ENCODE results near the gene ADORA2A. TPM values are rescaled to one million over a fixed set of nuclear protein-coding genes. Genes with fewer than 3 reads are reported as not detected.

Gene ADORA2A
- total RNA-seq, 1 experiment from 2014 or later, result 2.9 TPM

DNA sequence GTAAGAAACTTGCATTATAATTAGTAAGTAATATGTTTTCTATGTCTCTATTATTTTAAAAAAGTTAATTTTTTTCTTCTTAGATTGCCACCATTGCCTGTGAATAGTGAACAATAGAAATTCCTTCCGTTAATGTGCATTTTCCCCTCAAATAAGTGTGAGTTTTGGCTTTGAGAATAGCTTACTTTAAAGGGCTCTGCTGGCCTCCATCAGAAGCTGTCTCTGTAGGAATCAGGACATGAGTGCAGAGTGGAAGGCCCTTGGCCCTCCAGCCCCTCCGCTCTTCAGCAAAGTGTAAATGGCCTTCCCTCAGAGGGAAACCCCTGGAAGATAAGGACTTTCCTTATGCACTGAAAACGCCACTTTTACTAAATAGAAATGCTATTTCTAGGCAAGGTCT is 24.1 kb upstream of the ADORA2A start:
- CTCF ChIA-PET, result interaction anchor here (0.5 to 2.6 kb wide), 7 partner anchors 10 to 1218 kb away, joined by 3 to 9 read pairs (median 3); no protein-coding TSS in a partner anchor
- intact Hi-C loops (cut with micrococcal nuclease; ENCODE audit: unreplicated experiment), result no loop called here
- TF ChIP-seq, protein P1, sequence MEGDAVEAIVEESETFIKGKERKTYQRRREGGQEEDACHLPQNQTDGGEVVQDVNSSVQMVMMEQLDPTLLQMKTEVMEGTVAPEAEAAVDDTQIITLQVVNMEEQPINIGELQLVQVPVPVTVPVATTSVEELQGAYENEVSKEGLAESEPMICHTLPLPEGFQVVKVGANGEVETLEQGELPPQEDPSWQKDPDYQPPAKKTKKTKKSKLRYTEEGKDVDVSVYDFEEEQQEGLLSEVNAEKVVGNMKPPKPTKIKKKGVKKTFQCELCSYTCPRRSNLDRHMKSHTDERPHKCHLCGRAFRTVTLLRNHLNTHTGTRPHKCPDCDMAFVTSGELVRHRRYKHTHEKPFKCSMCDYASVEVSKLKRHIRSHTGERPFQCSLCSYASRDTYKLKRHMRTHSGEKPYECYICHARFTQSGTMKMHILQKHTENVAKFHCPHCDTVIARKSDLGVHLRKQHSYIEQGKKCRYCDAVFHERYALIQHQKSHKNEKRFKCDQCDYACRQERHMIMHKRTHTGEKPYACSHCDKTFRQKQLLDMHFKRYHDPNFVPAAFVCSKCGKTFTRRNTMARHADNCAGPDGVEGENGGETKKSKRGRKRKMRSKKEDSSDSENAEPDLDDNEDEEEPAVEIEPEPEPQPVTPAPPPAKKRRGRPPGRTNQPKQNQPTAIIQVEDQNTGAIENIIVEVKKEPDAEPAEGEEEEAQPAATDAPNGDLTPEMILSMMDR (IDR thresholded peaks at IDR 0.05; ENCODE audit: unreplicated experiment), result no peak
- Mint-ChIP-seq H3K4me1 (ENCODE audit: low read depth, unreplicated experiment) (peaks cover 50% of the 10 kb centered on the region), H3K4me3 (ENCODE audit: low read depth, unreplicated experiment) (no peak overlapping the region), H3K27ac (ENCODE audit: unreplicated experiment) (peak overlapping the region; percentile 78), H3K27me3 (ENCODE audit: unreplicated experiment) (no peaks in the 10 kb centered on the region), H3K9me3 (ENCODE audit: low read depth, unreplicated experiment) (no peaks in the 10 kb centered on the region), H3K36me3 (ENCODE audit: insufficient read depth, unreplicated experiment) (peaks cover 24% of the 10 kb centered on the region)
- no peak for DNase-seq
- BruUV-seq (replicated peaks), result TSS peak; percentile 44

DNA sequence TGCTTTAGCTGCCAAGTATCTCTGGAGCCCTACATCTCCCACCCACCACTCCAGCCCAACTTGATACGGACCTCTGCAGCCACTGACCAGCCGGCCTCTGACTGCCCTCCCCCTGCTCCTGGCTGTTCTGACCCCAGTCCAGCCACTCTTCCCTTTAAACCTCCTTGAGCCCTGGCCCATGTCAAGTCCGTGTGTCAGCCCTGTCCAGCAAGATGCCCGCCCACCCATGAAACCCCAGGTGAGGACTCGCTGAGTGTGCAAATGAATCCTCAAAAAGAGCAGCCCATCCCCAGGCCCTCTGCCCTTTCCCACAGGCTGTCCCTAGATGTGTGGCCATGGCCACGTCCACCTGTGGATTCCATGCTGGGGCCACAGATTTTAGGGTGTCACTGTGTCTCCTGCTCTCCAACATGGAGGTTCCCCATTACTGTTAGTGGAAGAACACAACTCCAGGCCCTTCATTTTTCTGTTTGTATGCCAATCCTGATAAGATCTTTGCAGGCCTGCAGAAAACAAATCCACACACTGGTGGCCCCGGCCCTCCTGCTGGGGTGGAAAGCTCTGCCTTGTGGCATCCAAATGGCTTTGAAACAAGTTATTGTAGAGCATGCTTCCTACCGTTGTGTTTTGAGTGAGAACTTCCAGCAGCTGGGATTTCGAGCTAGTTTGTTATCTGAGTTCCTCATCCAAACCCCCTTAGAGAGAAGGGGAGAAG is 22.7 kb upstream of the ADORA2A start:
- intact Hi-C loops (cut with micrococcal nuclease; ENCODE audit: unreplicated experiment), result no loop called here
- TF ChIP-seq, protein P1 (IDR thresholded peaks at IDR 0.05; ENCODE audit: unreplicated experiment), result no peak
- Mint-ChIP-seq H3K27me3 (ENCODE audit: unreplicated experiment) (no peaks in the 10 kb centered on the region), H3K9me3 (ENCODE audit: low read depth, unreplicated experiment) (no peaks in the 10 kb centered on the region), H3K4me1 (ENCODE audit: low read depth, unreplicated experiment) (peaks cover 50% of the 10 kb centered on the region), H3K36me3 (ENCODE audit: insufficient read depth, unreplicated experiment) (peaks cover 24% of the 10 kb centered on the region), H3K27ac (ENCODE audit: unreplicated experiment) (peak overlapping the region; percentile 78), H3K4me3 (ENCODE audit: low read depth, unreplicated experiment) (no peak overlapping the region)
- CTCF ChIA-PET, result no interaction called here
- no TSS peak for BruUV-seq (replicated peaks)
- DNase-seq, result no peak

DNA sequence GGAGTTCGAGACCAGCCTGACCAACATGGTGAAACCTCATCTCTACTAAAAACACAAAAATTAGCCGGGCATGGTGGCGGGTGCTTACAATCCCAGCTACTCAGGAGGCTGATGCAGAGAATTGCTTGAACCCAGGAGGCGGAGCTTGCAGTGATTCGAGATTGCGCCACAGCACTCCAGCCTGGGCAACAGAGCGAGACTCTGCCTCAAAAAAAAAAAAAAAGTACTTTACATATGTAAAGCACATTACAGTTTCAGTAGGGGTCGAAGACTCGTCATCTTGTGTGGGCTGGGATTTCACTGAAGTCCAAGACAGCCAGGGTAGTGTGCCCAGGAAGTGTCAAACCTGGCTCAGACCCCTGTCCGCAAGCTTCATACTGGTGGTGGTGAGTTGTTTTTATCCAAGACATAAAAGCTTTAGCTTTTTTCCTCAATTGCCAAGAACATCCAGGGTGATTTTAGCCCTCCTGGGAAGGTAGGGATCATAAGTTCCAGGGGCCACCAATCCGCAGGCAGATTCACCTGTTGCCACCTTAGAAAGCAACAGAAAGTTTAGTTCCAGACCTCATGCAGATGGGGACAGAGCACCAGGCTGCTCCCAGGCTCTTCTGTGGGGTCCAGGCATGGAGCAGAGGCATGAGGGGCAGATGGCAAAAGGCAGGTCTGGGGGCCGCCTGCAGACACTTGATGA is 21.6 kb upstream of the ADORA2A start:
- peaks cover 28% of the 10 kb centered on the region for H3K36me3 Mint-ChIP-seq (ENCODE audit: insufficient read depth, unreplicated experiment)
- peaks cover 42% of the 10 kb centered on the region for H3K4me1 Mint-ChIP-seq (ENCODE audit: low read depth, unreplicated experiment)
- TF ChIP-seq, protein P1 (IDR thresholded peaks at IDR 0.05; ENCODE audit: unreplicated experiment), result no peak
- CTCF ChIA-PET, result interaction anchor here (0.5 to 0.7 kb wide), 2 partner anchors 42 to 479 kb away, joined by 4 read pairs; no protein-coding TSS in a partner anchor
- H3K4me3 Mint-ChIP-seq (ENCODE audit: low read depth, unreplicated experiment), result no peak overlapping the region
- H3K27me3 Mint-ChIP-seq (ENCODE audit: unreplicated experiment), result no peaks in the 10 kb centered on the region
- no peak for DNase-seq
- BruUV-seq (replicated peaks), result no TSS peak
- intact Hi-C loops (cut with micrococcal nuclease; ENCODE audit: unreplicated experiment), result no loop called here
- no peak overlapping the region for H3K27ac Mint-ChIP-seq (ENCODE audit: unreplicated experiment)
- no peaks in the 10 kb centered on the region for H3K9me3 Mint-ChIP-seq (ENCODE audit: low read depth, unreplicated experiment)

DNA sequence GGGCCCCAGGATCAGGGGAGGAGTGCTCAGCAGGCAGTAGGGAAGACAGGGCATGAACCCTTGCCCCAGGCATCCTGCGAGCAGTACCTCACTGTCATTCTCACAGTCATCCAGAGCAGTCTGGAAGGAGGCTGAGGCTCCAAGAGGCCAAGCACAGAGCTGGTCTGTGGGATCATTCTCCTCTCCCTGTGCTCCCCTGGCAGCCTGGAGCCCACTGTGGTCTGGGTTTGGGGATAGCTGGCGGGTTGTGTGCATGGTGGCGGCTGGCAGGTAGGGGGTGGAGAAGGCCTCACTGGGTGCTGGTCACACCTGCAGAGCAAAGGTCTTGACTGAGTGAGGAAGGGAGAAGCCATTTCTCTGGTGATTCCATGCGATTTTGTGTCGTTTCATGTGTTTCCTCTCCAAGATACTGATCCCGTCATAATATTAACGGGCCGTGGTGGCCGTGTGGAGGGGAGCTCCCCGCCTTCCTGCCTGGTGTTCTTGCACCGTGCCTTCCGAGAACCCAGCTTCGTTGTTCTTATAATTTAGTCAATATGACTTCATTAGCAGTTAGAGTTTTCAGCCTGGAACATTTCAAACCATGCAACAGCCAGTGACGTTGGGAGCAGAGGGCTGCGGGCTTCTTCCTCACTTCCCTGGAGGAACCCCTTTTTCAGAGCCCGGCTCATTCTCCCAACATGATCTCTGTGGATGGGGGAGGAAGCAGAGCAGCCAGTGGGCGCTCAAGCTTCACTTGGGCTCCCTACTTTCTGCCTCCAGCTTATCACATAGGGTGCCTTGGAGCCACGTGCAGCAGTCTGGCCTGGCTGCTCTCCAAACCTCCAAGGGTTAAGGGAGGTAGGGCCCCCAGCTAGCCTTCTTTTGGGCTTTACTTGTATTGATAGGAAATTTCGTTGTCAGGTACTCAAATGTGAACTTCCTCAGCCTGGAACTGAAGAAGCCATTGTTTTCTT is 20.8 kb upstream of the ADORA2A start:
- intact Hi-C loops (cut with micrococcal nuclease; ENCODE audit: unreplicated experiment), result no loop called here
- DNase-seq, result no peak
- TF ChIP-seq, protein P1 (IDR thresholded peaks at IDR 0.05; ENCODE audit: unreplicated experiment), result no peak
- Mint-ChIP-seq H3K27me3 (ENCODE audit: unreplicated experiment) (no peaks in the 10 kb centered on the region), H3K9me3 (ENCODE audit: low read depth, unreplicated experiment) (no peaks in the 10 kb centered on the region), H3K36me3 (ENCODE audit: insufficient read depth, unreplicated experiment) (peaks cover 27% of the 10 kb centered on the region), H3K27ac (ENCODE audit: unreplicated experiment) (no peak overlapping the region), H3K4me1 (ENCODE audit: low read depth, unreplicated experiment) (peaks cover 34% of the 10 kb centered on the region), H3K4me3 (ENCODE audit: low read depth, unreplicated experiment) (no peak overlapping the region)
- CTCF ChIA-PET, result interaction anchor here (0.7 to 1.0 kb wide), 2 partner anchors 7 to 478 kb away, joined by 3 to 4 read pairs; no protein-coding TSS in a partner anchor
- BruUV-seq (replicated peaks), result no TSS peak

Measured in Calu3 (cell line).